GDM1 (cell line): ENCODE measurements around the gene XXYLT1.

Experiments used
- DNase-seq: peaks from one replicate; lab custom pipeline; 2025; lab: John Stamatoyannopoulos, UW

XXYLT1 gene

DNA sequence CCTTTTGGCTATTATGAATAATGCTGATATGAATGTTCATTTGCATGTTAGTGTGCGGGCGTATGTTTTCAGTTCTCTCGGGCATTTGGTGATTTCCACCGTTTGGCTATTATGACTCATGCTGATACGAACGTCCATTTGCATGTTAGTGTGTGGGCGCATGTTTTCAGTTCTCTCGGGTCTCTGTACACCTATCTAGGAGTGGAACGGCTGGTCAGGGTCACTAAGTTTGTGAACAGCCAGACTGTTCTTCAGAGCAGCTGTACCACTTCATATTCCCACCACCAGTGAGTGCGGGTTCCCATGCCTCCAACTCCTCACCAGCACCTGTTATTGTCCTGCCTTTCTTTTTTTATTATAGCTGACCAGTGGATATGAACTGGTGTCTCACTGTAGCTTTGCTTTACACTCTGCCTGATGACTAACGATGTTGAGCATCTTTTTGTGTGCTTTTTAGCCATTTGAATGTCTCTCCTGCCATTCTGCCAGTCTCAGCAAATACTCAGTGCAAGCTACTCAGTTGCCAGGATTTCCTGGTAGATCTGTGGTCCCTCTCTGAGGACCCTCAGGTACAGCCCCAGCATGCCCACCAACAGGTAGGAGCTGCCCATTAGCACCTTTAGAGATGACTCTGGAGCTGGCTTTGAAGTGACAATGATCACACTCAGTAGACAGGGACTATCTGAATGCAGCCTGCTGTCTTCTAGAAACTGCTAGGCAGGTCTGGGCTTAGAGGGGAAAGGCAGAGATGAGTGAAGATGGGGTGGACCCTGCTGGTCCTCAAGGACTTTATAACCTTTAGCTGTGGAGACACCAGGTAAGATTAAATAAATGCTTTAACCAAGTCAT lies 141.1 kb downstream of the XXYLT1 start:
- DNase-seq, result no peak

DNA sequence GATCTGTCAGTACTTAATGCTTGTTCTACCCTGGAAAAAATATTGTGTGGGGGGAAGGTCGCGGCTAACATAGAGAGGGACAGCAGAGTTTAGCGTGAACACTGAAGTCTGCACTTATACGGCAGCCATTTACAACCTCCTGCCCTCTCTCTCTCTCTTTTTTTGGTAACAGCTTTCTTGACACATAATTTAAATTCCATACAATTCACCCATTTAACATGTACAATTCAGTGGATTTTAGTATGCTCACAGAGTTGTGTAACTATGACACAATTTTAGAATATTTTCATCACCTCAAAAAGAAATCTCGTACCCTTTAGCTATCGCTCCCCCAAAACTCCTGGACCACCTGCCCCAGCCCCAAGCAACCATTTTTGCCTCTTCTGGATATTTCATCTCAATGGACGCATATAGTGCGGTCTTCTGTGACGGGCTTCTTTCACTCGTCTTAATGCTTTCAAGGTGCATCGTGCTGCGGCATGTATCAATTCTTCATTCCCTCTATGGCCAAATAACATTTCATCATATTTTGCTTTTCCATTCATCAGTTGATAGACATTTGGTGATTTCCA lies 141.8 kb downstream of the XXYLT1 start:
- no peak for DNase-seq

DNA sequence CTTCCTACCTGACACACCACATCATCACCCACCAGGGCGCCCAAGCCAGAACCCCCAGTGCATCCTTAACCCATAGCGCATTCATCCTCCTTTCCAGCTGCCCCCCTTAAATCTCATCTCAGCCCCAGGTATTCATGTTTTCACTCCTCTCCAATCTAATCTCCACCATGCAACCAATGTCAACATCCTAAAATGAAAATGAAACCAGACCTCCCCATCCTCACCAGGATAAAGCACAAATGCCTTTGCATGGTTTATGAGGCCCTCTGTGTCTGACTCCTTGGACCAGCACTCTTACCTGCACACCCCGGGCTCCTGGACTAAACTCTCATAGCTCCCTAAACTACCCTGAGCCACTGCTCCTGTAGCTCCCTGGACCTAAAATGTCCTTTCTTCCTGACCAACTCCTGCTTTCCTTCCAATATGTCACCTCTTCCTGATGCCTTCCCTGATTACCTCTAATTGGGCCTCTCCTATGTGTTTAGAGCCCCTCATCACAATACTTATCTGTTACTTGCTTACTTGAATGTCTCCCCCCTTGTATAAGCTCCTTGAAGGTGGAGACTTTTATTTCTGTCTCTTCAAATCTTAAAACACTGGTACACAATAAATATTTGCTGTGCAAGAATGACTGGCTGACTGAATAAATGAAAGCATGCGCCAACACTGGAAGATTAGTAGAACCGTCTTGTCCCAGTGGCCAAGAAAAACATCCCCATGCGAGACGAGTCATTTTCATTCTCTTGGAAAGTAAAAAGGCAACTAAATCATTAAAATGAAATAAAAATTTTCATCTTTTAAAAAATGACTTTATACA lies 142.5 kb downstream of the XXYLT1 start:
- no peak for DNase-seq

DNA sequence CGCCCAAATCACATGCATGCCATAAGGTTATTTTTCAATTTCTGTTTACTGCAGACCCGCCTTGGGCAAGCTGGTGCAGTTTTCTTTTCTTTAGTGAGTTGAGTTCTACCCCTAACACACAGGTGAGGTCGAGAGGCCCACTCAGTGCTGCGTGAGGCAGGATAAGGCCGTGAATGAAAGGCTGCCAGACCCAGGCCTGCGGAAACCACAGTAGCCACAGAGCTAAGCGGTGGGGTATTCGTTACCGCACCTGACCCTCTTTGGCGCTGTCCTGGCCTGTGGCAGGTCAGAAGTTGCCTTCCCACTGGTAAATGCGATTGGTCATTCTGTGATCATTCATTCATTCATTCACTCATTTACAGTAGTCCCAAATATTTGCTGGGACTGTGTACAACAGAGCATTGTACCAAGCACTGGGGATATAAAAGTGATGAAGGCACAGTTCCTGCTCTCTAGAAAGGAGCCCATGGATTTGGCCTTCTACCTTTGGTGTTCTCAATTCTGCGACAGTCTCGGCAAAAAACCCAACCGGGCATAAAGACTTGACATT lies 144.8 kb downstream of the XXYLT1 start:
- no peak for DNase-seq

DNA sequence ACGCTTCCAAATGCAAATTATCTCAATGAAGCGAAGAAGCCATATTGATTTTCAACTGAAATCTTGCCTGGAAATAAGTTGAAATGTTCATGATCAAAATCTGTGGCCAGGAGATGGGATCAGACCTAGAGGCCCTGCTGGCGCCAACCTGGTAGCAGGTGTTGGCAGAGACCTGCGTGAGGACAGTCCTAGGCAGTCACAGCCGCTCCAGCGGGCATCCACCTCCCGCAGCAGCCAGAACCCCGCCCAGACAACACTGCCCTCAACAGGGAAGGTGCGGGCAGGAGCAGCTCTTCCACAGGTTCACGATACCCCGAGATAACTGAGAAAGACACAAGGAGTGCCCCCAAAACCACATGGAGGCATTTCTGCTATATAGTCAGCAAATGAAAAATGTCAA lies 145.3 kb downstream of the XXYLT1 start:
- DNase-seq, result no peak

DNA sequence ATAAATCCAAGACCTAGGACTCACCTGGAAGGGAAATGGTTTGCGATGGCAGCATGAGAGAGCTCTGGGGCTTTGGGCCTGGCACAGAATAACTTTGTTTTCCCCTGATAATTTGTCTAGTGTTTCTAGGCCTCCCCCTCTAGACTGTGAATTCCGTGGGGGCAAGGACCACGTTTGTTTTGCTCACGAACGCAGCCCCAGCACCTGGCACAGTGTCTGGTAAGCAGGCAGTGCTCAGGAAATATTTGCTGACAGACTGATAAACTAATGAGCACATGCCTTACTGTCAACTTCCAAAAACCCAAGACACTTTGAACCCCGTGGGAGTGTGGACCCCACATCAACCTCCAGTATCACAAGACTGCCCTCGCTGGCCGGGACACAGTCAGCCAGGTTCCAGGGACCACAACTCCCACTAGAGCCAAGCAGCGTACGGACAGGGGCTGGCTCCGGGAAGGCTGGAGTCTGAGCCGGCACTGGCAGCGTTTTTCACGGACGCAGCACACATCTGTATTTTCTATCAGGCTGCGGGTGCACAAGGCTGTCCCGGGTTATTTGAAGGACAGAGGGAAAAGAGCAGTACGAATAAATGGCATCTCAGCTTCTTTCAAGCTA lies 146.5 kb downstream of the XXYLT1 start:
- DNase-seq, result no peak

DNA sequence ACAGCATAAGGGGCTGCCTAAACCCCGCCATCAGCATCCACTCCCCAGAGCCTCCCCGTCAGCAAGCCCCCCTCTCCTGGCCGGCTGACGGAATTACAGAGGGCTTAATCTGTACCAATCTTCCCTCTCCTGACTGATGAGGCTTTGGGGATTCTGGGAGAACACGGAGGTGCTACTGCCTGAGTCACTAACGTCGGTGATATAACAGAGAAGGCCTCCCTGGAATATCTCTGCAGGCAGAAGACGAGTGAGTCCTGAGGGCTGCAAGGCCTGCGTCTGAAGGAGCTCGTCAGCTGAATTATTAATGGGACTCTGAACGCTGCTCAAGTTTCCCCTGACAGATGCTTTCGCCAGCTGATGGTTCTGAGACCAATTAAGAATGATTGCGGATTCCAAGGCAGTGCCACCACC lies 147.7 kb downstream of the XXYLT1 start:
- no peak for DNase-seq

DNA sequence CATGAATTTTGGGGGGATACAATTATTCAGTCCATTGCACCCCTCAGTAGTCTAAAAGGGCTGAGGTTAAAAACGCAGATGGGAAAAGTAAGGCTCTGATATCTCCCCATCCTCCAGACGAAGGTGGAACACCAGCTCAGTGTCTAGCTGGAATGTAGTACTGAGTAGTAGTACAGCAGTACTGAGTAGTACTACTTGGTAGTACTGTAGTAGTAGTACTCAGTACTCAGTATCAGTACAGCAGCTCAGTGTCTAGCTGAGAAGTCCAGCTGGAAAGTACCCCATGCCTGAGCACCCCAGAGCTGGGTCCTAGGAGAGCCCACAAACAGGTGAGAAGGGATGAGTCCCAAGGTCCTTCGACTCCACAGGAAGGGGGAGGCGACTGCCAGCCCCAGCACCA lies 148.7 kb downstream of the XXYLT1 start:
- no peak for DNase-seq

DNA sequence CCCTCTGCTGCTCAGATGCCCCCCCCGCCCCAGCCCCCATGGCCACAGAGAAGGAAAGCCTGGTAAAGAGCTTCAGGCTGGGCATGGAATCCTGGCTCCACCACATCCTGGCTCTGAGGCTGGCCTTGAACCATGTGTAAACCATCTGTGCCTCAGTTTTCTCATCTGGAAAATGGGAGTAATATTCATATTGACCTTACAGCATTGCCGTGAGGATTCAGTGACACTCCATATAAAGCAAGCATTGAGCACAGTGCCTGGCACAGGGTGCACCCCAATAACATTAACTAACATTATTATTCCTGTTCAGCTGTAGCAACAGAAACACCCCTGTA lies 150.7 kb downstream of the XXYLT1 start:
- DNase-seq, result no peak

DNA sequence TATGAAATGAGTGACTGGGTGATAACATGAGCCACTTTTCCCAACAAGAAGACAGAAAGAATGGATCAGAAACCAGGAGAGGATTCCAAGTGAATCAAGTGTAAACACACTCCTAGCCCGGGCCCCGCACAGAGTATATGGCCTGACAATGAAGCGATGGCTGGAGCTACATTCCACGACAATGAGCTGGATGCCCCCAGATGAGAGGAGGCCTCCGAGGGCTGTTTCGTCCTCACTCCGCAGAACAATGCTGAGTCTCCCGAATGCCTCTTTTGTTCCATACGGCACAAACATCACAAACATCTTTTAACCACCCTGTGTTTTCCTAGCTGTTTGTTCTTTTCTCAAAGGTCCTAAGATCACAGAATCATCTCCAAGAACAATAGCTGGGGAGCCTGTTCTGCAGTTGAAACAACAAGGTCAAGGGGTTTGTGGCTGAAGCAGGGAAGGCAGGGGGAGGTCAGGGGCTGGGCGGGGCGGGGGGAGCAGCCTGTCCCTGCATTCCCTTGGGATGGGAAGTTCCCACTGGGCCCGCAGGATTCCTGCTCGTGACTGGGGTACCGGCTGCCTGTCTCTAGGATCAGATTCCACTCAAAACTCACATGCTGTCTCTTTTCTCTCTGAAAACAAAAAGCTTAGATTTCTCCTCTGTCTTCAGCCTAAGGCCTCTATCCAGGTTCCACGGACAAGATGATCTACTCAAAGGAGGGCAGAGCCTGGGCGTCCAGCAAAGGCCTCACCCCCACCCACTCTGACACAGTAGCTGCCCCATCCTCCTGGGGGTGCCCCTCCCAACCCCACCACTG lies 151.3 kb downstream of the XXYLT1 start:
- DNase-seq, result no peak

DNA sequence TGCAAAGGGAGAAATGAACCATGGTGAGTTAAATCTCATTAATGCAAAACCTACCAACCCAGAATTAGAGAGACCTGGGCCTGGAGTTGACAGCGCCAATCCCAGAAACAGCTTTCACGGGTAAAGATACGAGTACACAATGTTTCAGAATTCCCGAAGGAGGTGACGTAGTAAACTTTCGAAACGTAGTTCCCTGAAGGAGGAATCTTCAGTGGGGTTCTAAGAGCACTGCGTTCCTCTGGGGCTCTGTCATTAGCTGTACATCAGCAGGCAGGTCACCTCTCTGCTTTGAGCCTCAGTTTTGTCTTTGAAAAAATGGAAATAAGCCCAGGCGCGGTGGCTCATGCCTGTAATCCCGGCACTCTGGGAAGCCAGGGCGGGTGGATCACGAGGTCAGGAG lies 152.3 kb downstream of the XXYLT1 start:
- no peak for DNase-seq

DNA sequence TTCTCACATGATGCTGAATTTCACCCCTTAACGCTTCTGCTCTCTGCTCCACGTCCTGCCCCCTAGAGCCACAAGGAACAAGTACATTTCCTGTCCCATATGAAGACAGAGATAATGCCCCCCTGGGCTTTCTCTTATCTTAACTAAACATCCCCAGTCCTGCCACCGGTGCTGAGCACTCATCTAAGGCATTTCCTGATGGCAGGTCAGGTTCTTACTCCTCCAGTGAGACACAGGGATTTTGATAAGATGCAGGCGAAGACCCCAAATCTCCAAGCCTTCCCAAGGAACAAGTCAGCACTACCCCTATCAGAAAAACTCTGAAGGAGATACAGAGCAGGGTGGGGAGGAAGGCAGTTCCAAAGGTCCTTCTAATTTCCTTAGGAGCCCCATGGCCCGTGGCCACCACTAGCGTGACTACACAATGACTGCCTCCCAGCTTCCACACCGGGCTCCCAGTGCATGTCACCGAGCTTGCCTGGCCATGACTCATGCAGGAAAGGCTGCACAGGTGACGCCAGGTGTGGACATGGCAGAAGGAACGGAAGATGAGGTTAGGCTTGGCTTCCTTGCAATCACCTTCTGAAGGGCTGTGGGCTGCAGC lies 152.9 kb downstream of the XXYLT1 start:
- peak; percentile 36 for DNase-seq

DNA sequence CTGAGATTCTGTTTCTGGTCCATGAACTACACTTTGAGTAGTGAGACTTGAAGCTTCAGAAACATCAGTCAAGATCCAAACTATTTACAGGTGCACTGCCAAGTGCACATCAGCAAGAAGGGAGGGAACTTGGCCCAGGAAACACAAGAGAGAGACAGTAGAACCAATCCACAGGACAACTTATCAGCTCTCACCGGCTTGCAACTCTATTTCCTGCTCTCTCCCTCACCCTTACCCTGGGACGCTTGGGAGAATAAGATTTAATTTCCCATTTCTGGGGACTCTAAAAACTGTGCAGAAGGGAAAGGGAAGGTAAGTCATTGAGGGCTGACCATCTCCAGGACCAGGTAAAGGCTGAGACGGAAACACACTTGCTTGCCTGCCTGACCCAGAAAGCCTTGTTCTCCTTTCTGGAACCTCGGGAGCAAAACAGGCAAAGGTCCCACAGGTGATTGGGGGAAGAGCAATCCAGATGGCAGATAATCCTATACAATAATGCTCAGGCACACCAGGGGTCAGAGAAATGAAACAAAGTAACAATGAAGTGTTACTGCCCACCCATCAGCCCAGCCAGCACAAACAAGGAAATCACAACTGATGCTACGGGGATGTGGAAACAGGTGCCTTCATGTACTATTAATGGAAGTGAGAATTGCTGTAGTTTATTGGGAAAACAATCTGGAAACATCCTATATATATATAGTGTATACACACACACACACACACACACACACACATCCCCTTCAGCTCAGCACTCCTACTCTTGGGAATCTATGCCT lies 154.4 kb downstream of the XXYLT1 start:
- no peak for DNase-seq

DNA sequence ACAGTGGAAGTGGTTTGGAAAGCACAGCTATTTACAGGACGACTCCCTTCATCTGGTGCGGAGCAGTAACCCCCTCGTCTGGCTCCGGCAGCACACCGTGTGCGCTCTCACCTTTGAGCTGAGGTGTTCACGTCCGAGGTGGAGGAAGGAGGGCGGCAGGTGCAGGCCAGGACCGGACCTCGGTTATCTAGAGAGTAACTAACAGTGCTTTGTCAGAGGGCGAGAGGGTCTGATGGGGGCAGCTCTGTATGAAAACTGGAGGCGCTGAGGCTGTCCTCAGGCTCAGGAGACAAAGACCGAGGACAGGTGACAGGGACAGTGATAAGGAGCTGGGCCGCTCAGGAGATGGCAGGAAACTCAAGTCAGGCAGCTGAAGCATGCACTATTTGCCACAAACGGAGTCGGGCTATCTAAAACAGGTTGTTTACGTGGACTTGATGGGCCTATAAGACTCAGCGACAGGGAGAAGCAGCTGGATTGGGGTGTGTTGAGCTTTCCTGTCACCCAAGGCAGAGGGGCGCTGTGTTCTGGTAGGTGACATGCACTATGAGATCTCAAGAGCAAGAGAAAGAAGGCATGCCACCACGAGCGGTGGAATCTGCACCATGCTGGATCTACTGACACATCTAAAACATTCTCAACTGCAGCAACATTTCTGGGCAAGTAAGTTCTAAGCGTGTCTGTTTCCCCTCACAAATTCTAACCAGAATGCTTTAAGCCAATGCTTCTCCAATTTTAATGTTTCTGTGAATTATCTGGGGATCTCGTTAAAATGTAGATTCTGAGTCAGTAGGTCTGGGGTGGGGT lies 155.2 kb downstream of the XXYLT1 start:
- DNase-seq, result no peak

DNA sequence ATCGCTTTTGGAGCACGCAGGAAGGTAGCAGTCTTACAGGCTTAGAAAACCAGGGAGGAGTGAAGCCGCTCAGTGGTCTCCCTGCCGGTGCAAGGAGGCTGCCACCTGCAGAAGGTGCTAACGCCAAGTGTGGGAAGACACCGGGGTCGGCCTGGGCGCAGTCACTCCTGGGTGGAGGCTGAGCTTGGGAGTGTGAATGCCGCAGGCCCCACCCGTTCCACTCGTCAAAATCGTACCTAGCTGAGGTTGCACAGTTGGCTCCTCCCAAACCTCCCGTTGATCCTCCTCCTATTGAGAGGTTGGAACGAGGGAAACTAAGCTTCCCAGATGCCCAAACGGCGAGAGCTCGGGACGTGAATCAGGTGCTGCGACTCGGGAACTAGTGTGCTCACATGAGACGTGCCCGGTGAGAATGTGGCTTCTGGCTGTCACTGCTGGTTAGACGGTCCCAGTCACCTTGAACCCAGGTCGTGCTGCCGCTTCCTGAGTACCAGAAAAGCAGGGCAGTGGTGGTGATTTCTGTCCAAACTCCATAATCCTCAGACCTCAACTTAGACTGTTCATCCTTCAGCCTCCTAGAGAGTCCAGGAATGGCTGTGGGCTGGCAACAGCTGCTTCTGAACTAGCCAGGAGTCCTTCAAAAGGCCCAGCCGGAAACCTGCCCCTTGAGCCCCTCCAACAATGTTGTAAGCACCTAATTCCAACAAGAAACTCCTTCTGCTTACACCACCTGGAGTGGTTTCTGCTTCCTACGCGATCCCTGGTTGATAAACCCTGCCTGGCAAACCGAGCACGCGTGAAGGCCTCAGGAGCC lies 156.0 kb downstream of the XXYLT1 start:
- DNase-seq, result no peak

DNA sequence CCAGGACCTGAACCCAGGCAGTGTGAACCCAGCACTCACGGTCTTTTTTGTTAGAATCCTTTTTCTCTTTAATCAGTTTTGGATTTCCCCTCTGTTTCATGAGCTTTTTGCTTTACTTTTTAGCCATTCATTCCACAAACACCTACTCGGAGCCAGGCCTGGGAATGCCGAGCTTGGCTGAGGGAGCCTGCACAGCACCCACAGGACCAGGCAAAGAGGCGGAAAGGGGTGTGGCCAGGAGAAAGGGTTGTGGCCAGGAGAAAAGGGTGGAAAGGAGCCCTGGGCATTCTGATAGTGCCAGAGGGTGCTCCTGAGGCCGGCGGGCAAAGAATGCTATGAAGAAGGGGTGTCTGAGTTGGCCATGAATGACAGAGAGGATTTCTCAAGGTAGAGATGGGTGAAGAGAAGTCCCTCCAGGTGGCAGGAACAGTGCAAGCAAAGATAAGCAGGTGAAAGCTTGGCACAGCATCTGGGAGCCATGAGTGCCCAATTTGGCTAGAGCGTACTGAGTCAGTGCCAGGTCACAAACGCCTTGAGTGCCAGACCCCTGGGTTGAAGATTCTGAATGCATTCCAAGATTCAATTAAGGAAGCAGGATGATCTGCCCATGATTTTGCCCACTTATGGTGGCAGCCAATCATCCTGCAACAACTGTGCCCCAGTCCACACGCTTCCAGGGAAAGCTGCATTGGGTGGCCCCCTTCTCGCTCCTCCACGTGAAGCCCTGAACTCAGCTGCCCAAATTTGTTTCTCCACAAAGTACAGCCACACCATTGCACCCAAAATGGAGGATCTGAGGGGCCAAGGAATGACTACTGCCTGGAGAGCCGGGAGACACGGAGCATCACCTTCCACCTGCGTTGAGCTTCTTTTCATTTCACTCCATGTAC lies 157.2 kb downstream of the XXYLT1 start:
- DNase-seq, result no peak

DNA sequence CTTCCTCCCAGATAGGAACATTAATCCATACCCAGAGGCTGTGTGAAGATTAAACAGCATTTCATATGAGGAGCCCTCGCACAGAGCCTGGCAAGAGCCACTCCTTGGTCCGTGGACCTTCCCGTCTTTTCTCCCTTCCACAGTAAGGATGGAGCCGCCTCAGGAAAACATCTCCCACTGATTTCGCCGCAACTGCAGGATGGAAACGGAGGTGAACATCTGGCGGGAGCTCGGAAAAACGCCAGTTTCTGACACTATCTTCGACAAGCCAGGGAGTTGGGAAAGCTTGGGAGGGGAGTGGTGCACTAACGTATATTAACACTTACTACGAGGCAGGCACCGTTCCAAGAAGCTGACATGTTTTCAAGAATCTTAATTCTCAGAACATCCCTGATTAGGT lies 157.9 kb downstream of the XXYLT1 start:
- no peak for DNase-seq
